Liver (tissue), 9 donors: Measurements from ENCODE around the gene NTNG1. TPM values are rescaled to one million over a fixed set of nuclear protein-coding genes. Genes with fewer than 3 reads are reported as not detected.

Experiments used
- DNase-seq: peaks from one replicate; pipeline ENCODE4 v3.0.0-alpha.2; 2017; ENCODE audit warnings: low spot score
- H3K27ac ChIP-seq, 2 donors: one replicate each; pipeline ENCODE4 v1.7.0; 2013; ENCODE audit warnings: inconsistent platforms in 2 of 2, low read length in 2 of 2, control low read depth in 1 of 2, low read depth in 1 of 2, mild to moderate bottlenecking in 1 of 2
- H3K27me3 ChIP-seq, 4 donors: one replicate each; pipeline versions ENCODE4 v1.6.1 to v1.7.0; 2013; ENCODE audit warnings: low read length in 3 of 4, inconsistent platforms in 1 of 4, mild to moderate bottlenecking in 1 of 4, moderate library complexity in 1 of 4; ENCODE audit not compliant: control insufficient read depth in 4 of 4, insufficient read depth in 4 of 4
- H3K36me3 ChIP-seq, 4 donors: one replicate each; pipeline versions ENCODE4 v1.6.1 to v1.7.0; 2013; ENCODE audit warnings: low read length in 3 of 4, mild to moderate bottlenecking in 3 of 4, low read depth in 1 of 4, moderate library complexity in 1 of 4; ENCODE audit not compliant: control insufficient read depth in 4 of 4, insufficient read depth in 3 of 4
- H3K4me1 ChIP-seq, 4 donors: one replicate each; pipeline versions ENCODE4 v1.6.1 to v1.7.0; 2013; ENCODE audit warnings: low read length in 3 of 4, mild to moderate bottlenecking in 3 of 4, moderate library complexity in 1 of 4; ENCODE audit not compliant: control insufficient read depth in 4 of 4, insufficient read depth in 4 of 4
- H3K4me3 ChIP-seq, 3 donors: one replicate each; pipeline versions ENCODE4 v1.6.1 to v1.7.0; 2013; ENCODE audit warnings: low read length in 3 of 3, control low read depth in 1 of 3, low read depth in 1 of 3, mild to moderate bottlenecking in 1 of 3
- H3K9ac ChIP-seq, 2 donors: one replicate each; pipeline ENCODE4 v1.7.0; 2013; ENCODE audit warnings: low read length in 2 of 2, mild to moderate bottlenecking in 2 of 2, moderate library complexity in 2 of 2, control low read depth in 1 of 2, low read depth in 1 of 2
- H3K9me3 ChIP-seq, 4 donors: one replicate each; pipeline versions ENCODE4 v1.6.1 to v1.7.0; 2013; ENCODE audit warnings: low read length in 3 of 4; ENCODE audit not compliant: control insufficient read depth in 4 of 4
- FOXA1 ChIP-seq: IDR thresholded peaks from 2 replicates; pipeline ENCODE4 v1.6.1; 2016; ENCODE audit warnings: antibody characterized with exemption
- HNF4A ChIP-seq, 2 donors: conservative IDR thresholded peaks; 2 replicates each; pipeline ENCODE4 v1.6.1; 2016; ENCODE audit warnings: antibody characterized with exemption in 2 of 2, mild to moderate bottlenecking in 2 of 2
- HNF4G ChIP-seq: IDR thresholded peaks from 2 replicates; pipeline ENCODE4 v1.6.1; 2016; ENCODE audit warnings: antibody characterized with exemption
- NR2F2 ChIP-seq: IDR thresholded peaks from 2 replicates; pipeline ENCODE4 v1.6.1; 2016; ENCODE audit warnings: antibody characterized with exemption
- RXRA ChIP-seq, 2 donors: IDR thresholded peaks; 2 replicates each; pipeline ENCODE4 v1.6.1; 2017 to 2018; ENCODE audit warnings: antibody characterized with exemption in 2 of 2, mild to moderate bottlenecking in 1 of 2
- SP1 ChIP-seq: IDR thresholded peaks from 2 replicates; pipeline ENCODE4 v1.6.1; 2018; ENCODE audit warnings: antibody characterized with exemption, mild to moderate bottlenecking
- YY1 ChIP-seq: IDR thresholded peaks from 2 replicates; pipeline ENCODE4 v1.6.1; 2016; ENCODE audit warnings: antibody characterized with exemption, mild to moderate bottlenecking
- WGBS: extraction: QIAGEN DNeasy Blood & Tissue Kit; methylation state at CpG from one replicate; pipeline ENCODE4 v1.1.7; 2013; 5-methylcytosine and 5-hydroxymethylcytosine counted together
- polyA plus RNA-seq, 2 donors: library from polyadenylated mRNA; stranded (reverse) in 1 of 2; unstranded in 1 of 2; fragments of 200-250 nt in 1 of 2; fragments of >200 nt in 1 of 2; fragmentation: Nextera tagmentation in 1 of 2; extraction: Ambion mirVana in 1 of 2; gene quantifications; one replicate each; pipeline versions ENCODE4 v1.2.1 to v1.2.3, GENCODE V29; 2013 to 2015
- total RNA-seq, 2 donors: library from RNA; depleted of rRNA; stranded (reverse); fragments of >200 nt; gene quantifications; one replicate each; pipeline ENCODE4 v1.2.3, GENCODE V29; 2014
- TF ChIP-seq, protein P1 (sequence below): fragments of 150-350 bp; IDR thresholded peaks from 2 replicates; pipeline ENCODE4 v1.5.1; 2017; ENCODE audit warnings: improper control_type of control experiment, low read depth, low read length; ENCODE audit not compliant: missing input control
- TF ChIP-seq, protein P2 (sequence below): IDR thresholded peaks from 2 replicates; pipeline ENCODE4 v1.6.1; 2016; ENCODE audit warnings: antibody characterized with exemption, mild to moderate bottlenecking
- TF ChIP-seq, protein P3 (sequence below): IDR thresholded peaks from 2 replicates; pipeline ENCODE4 v1.6.1; 2016; ENCODE audit warnings: antibody characterized with exemption
- TF ChIP-seq, protein P4 (sequence below): IDR thresholded peaks from 2 replicates; pipeline ENCODE4 v1.6.1; 2016; ENCODE audit warnings: antibody characterized with exemption
- TF ChIP-seq, protein P5 (sequence below): IDR thresholded peaks from 2 replicates; pipeline ENCODE4 v1.6.1; 2016; ENCODE audit warnings: antibody characterized with exemption
- donor health status: healthy.
- donor health status: healthy.
- donor health status: healthy.
- donor health status: healthy.
- donor health status: healthy.

NTNG1 gene
- total and polyA plus RNA-seq, 4 donors: under 0.01 TPM; not detected in 2

DNA sequence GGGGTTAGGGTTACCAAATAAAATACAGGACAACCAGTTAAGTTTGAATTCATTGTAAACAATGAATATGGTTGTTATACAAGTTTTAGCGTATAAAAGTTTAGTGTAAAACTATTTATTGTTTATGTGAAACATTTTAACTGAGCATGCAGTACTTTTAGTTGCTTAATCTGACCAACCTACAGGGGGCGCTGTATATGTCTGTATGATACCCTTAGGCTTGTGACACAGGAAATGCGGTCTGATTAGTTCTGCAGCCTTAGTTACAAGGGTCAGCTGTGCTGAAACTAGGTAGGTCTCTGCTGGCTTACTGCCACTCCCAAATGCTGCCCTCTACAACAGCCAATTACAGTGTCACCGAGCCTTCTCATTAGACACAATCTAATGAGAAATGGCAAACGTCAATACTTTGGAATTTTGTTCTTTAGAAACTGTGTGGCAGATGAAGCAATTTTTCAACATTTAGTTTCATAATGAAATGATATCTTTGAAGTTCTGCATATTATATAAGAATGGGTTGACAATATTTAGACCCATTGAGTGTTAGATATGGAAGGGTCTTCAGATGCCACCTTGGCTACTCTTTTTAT is 56.2 kb downstream of the NTNG1 start:
- Histone ChIP-seq H3K4me3 (no peak overlapping the region), H3K9ac (no peak overlapping the region), H3K4me1 (peaks cover 0 to 13% (median 8%) of the 10 kb centered on the region in 4 donors), H3K27me3 (no peaks in the 10 kb centered on the region), H3K36me3 (no peaks in the 10 kb centered on the region), H3K9me3 (peaks cover 0 to 2% (median 0%) of the 10 kb centered on the region in 4 donors), H3K27ac (no peak overlapping the region)
- WGBS: 42% methylated on average over 5 of the region's 5 CpGs
- DNase-seq: no peak
- TF ChIP-seq HNF4G (no peak), FOXA1 (no peak), NR2F2 (no peak), SP1 (no peak), YY1 (no peak)
- TF ChIP-seq, protein P1, sequence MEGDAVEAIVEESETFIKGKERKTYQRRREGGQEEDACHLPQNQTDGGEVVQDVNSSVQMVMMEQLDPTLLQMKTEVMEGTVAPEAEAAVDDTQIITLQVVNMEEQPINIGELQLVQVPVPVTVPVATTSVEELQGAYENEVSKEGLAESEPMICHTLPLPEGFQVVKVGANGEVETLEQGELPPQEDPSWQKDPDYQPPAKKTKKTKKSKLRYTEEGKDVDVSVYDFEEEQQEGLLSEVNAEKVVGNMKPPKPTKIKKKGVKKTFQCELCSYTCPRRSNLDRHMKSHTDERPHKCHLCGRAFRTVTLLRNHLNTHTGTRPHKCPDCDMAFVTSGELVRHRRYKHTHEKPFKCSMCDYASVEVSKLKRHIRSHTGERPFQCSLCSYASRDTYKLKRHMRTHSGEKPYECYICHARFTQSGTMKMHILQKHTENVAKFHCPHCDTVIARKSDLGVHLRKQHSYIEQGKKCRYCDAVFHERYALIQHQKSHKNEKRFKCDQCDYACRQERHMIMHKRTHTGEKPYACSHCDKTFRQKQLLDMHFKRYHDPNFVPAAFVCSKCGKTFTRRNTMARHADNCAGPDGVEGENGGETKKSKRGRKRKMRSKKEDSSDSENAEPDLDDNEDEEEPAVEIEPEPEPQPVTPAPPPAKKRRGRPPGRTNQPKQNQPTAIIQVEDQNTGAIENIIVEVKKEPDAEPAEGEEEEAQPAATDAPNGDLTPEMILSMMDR: no peak
- TF ChIP-seq, protein P2, sequence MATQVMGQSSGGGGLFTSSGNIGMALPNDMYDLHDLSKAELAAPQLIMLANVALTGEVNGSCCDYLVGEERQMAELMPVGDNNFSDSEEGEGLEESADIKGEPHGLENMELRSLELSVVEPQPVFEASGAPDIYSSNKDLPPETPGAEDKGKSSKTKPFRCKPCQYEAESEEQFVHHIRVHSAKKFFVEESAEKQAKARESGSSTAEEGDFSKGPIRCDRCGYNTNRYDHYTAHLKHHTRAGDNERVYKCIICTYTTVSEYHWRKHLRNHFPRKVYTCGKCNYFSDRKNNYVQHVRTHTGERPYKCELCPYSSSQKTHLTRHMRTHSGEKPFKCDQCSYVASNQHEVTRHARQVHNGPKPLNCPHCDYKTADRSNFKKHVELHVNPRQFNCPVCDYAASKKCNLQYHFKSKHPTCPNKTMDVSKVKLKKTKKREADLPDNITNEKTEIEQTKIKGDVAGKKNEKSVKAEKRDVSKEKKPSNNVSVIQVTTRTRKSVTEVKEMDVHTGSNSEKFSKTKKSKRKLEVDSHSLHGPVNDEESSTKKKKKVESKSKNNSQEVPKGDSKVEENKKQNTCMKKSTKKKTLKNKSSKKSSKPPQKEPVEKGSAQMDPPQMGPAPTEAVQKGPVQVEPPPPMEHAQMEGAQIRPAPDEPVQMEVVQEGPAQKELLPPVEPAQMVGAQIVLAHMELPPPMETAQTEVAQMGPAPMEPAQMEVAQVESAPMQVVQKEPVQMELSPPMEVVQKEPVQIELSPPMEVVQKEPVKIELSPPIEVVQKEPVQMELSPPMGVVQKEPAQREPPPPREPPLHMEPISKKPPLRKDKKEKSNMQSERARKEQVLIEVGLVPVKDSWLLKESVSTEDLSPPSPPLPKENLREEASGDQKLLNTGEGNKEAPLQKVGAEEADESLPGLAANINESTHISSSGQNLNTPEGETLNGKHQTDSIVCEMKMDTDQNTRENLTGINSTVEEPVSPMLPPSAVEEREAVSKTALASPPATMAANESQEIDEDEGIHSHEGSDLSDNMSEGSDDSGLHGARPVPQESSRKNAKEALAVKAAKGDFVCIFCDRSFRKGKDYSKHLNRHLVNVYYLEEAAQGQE: no peak
- TF ChIP-seq, protein P3, sequence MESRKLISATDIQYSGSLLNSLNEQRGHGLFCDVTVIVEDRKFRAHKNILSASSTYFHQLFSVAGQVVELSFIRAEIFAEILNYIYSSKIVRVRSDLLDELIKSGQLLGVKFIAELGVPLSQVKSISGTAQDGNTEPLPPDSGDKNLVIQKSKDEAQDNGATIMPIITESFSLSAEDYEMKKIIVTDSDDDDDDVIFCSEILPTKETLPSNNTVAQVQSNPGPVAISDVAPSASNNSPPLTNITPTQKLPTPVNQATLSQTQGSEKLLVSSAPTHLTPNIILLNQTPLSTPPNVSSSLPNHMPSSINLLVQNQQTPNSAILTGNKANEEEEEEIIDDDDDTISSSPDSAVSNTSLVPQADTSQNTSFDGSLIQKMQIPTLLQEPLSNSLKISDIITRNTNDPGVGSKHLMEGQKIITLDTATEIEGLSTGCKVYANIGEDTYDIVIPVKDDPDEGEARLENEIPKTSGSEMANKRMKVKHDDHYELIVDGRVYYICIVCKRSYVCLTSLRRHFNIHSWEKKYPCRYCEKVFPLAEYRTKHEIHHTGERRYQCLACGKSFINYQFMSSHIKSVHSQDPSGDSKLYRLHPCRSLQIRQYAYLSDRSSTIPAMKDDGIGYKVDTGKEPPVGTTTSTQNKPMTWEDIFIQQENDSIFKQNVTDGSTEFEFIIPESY: no peak
- TF ChIP-seq, protein P4, sequence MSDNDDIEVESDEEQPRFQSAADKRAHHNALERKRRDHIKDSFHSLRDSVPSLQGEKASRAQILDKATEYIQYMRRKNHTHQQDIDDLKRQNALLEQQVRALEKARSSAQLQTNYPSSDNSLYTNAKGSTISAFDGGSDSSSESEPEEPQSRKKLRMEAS: no peak

DNA sequence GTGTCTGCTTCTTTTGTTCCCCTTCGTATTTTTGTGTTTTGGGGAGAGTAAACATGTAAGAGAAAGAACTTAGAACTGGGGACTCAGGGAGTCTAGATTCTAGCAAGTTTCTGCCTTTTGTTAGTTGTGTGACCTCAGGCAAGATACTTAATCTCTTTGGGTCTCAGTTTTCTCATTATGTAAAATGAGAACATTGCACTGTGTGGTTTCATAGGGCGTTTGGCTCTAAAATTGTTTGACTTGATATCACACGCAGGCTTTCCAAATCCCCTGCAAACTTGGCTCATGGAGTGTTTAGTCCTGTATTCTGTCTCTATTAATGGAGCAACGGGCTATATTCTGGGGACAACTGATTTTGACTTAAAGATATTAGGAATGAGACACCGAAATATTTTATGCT is 57.7 kb downstream of the NTNG1 start:
- DNase-seq: no peak

More for the DNA sequence above, 57.7 kb downstream of the NTNG1 start:
- no peaks in the 10 kb centered on the region for H3K27me3 ChIP-seq
- 36% methylated on average over 5 of the region's 5 CpGs for WGBS
- no peak overlapping the region for H3K9ac ChIP-seq
- TF ChIP-seq, protein P5, sequence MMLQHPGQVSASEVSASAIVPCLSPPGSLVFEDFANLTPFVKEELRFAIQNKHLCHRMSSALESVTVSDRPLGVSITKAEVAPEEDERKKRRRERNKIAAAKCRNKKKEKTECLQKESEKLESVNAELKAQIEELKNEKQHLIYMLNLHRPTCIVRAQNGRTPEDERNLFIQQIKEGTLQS: no peak
- TF ChIP-seq FOXA1: no peak
- no peak for TF ChIP-seq NR2F2
- TF ChIP-seq RXRA (IDR thresholded peaks at IDR 0.05): peak in 1 of 2 donors; percentile 36
- peak in 1 of 2 donors; percentile 71 for TF ChIP-seq HNF4A (conservative IDR thresholded peaks at IDR 0.05)
- no peak overlapping the region for H3K27ac ChIP-seq
- no peak overlapping the region for H3K4me3 ChIP-seq
- H3K36me3 ChIP-seq: no peaks in the 10 kb centered on the region
- H3K4me1 ChIP-seq: peaks cover 0 to 13% (median 8%) of the 10 kb centered on the region in 4 donors
- peaks cover 0 to 3% (median 0%) of the 10 kb centered on the region in 4 donors for H3K9me3 ChIP-seq
